ENCODE data around the gene RGMA.
"Not testable (repeated sequence)": the region's sequence is repeated elsewhere in the genome, so short reads cannot be mapped to it uniquely, and the experiment has no call there.

RGMA gene

DNA sequence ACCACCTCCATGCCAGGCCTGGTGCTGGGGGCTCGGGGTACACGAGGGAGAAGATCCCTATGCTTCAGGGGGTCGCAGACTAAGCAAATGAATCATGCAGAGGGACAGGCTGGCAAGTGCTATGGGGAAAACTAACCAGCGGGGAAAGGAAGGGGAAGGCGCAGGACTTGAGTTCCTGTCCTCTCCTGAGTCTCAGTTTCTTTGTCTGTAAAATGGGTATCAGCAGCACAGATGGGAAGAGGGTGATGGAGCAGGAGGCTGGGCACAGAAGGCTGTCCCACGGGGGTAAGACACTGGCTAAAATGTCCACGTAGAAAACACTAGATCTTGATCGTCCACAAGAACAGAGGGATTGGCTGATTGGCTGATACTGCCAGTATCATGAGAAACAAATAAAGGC is 39.8 kb downstream of the RGMA start:
- DNase-seq, result no peak

- peak in 31 of 56 donors; percentile 7 to 79 (median 41) for DNase-seq
Measured at GRCh38 chr15:93048759-93049161, 40.3 kb downstream of the RGMA start.

GRCh38 chr15:93048426-93048721 is 40.6 kb downstream of the RGMA start:
- DNase-seq, result no peak

DNA sequence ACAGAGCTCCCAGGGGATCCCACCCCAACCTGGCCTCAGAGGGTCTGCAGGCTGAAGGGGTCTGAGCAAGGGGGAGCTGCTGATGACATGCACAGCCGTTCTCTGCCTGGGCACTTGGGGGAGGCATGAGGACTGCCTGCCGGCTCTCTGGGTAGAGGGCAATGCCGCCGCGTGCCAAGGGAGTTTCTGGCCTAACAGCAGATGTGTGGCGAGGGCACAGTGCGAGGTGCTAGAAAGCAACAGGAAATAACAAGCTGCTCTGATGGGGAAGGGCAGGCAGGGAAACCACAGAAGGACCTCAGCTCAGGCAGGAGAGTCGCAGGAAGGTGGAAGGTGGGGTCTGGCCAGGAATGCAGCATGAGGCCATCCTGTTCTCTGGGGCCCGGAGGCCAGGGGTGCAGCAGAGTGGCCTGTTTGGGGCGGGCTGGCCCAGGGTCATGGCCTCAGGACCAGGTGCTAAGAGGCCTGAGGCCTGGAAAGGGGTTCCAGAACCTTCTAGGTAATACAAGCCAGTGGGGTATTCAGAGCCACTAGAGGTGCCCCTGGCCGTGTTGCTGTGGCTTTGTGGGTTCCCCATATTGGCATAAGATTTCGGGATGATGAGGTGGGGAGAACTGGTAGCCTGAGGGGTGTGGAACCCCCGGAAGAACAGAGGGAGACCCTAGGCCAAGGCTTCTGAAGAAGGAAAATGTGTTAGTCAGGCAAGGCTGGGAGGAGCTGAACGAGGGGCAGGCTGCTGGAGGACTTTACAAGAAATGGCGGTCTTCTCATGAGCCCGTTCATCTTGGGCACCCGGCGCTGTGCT is 41.2 kb downstream of the RGMA start:
- DNase-seq, result no peak

DNA sequence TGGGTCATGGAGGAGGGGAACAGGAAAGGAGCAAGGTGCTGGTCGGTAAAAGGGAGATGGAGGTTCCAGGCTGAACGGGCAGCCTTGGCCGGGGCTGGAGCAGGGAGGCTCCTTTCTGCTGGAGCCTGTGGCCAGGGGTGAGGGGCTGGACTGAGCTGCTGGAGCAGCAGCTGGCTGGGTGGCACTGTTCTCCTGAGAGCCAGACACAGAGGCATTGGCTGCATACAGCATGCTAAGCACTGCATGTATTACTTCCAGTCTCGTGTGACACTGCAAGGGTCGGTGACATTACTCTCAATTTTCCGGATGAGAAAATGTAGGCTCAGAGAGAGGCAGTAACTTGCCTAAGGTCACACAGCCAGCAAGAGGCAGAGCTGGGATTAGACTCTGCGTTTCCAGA is 42.3 kb downstream of the RGMA start:
- no peak for DNase-seq

GRCh38 chr15:93046120-93046519 is 42.9 kb downstream of the RGMA start:
- DNase-seq, result no peak

DNA sequence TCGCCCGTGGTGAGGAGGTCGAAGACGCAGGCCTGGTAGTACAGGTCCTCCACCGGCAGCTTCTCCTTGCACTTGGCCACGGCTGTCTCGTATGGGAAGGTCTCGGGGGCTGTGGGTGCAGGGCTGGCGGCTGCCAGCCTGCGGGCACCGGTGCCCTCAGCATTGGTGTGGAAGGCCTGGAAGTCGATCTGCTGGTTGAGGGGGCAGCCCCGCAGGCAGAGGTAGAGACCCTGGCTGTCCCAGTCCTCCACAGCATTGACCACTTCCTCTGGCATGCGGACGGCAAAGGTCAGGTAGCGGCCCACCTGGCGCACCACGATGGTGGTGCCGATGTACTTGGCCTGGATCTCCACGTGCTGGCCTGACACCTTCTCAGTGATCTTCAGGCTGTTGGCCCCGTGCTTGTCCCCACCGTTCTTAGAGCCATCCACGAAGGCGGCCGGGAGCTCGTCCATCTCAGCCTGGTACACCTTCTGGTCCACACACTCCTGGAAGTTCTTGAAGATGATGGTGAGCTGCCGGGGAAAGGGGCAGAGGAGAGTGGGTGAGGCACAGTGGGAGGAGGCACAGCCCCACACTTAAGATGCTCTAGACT is 43.7 kb downstream of the RGMA start:
- no peak for DNase-seq

GRCh38 chr15:93044301-93045190 is 44.5 kb downstream of the RGMA start:
- DNase-seq, result no peak

GRCh38 chr15:93043621-93044300 is 45.2 kb downstream of the RGMA start:
- no peak for DNase-seq

- no peak for DNase-seq
Measured at GRCh38 chr15:93042691-93043378, 46.2 kb downstream of the RGMA start.

- DNase-seq, result no peak
Measured at GRCh38 chr15:93042211-93042610, 46.8 kb downstream of the RGMA start.

DNA sequence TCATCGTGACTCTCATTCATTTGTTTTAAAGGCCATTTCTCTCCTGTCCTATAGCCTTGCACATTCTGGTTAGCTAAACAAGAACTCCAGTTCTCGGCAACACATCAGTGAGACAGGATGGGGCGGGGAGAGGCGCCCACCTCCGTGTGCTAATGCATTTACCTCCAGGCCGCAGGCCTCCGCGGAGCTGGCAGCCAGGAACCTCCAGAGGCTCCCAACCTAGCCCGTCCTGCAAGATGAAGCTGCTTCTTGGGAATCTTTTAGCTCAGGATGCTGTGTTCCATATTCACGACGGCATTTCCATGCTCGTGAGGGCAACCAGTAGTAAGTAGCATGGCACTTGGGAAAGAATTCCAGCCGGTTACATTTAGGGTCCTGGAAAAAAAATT is 47.9 kb downstream of the RGMA start:
- DNase-seq, result no peak

GRCh38 chr15:93040288-93041158 is 48.5 kb downstream of the RGMA start:
- peak in 1 of 56 donors; percentile 24 for DNase-seq

GRCh38 chr15:93039562-93040287 is 49.3 kb downstream of the RGMA start:
- not testable (repeated sequence) for DNase-seq

- no peak for DNase-seq
Measured at GRCh38 chr15:93037820-93038705, 50.9 kb downstream of the RGMA start.

GRCh38 chr15:93036951-93037819 is 51.8 kb downstream of the RGMA start:
- peak in 41 of 56 donors; percentile 16 to 74 (median 53) for DNase-seq

All from nucleus accumbens (tissue), 56 donors.